Mesenchymal stem cell (in vitro differentiated cells and primary cell): ENCODE data around the gene NKAIN2.

Source experiments
- DNase-seq: peaks from one replicate; pipeline ENCODE4 v3.0.0-alpha.2; 2013
- H2AFZ ChIP-seq: one replicate; pipeline ENCODE4 v1.6.1; 2013; ENCODE audit warnings: low read depth, mild to moderate bottlenecking, control low read depth, inconsistent platforms, low read length, moderate library complexity
- H2AK5ac ChIP-seq: 2 replicates; pipeline ENCODE4 v1.6.1; 2013; ENCODE audit warnings: low read length, moderate library complexity, mild to moderate bottlenecking, inconsistent platforms; ENCODE audit not compliant: severe bottlenecking
- H2BK120ac ChIP-seq: one replicate; pipeline ENCODE4 v1.6.1; 2013; ENCODE audit warnings: low read depth, mild to moderate bottlenecking, inconsistent platforms, low read length, moderate library complexity
- H2BK12ac ChIP-seq, 2 experiments: one replicate each; pipeline ENCODE4 v1.6.1; 2013; ENCODE audit warnings: inconsistent platforms in 2 of 2, low read length in 2 of 2, mild to moderate bottlenecking in 2 of 2, moderate library complexity in 2 of 2, control low read depth in 1 of 2
- H2BK15ac ChIP-seq: one replicate; pipeline ENCODE4 v1.6.1; 2013; ENCODE audit warnings: mild to moderate bottlenecking, low read depth, inconsistent platforms; ENCODE audit not compliant: poor library complexity, severe bottlenecking
- H2BK5ac ChIP-seq: 2 replicates; pipeline ENCODE4 v1.6.1; 2013; ENCODE audit warnings: low read depth, mild to moderate bottlenecking, low read length, control low read depth, inconsistent platforms; ENCODE audit not compliant: poor library complexity, severe bottlenecking
- H3K14ac ChIP-seq, 2 experiments: one replicate each; pipeline ENCODE4 v1.6.1; 2013; ENCODE audit warnings: inconsistent platforms in 2 of 2, low read length in 2 of 2, control low read depth in 1 of 2, mild to moderate bottlenecking in 1 of 2, moderate library complexity in 1 of 2
- H3K18ac ChIP-seq, 2 experiments: one replicate each; pipeline ENCODE4 v1.6.1; 2013; ENCODE audit warnings: inconsistent platforms in 2 of 2, low read length in 2 of 2, control low read depth in 1 of 2, low read depth in 1 of 2, mild to moderate bottlenecking in 1 of 2
- H3K23ac ChIP-seq, 2 experiments: one replicate each; pipeline ENCODE4 v1.6.1; 2013; ENCODE audit warnings: inconsistent platforms in 2 of 2, low read length in 2 of 2, mild to moderate bottlenecking in 2 of 2, moderate library complexity in 2 of 2, control low read depth in 1 of 2
- H3K27ac ChIP-seq: 2 replicates; pipeline ENCODE4 v1.5.1; 2013; ENCODE audit warnings: mild to moderate bottlenecking, moderate library complexity, low read length, control low read depth, inconsistent platforms; ENCODE audit not compliant: poor library complexity, severe bottlenecking
- H3K27me3 ChIP-seq, 2 experiments: 2 replicates each; pipeline versions ENCODE4 v1.6.1 to v1.7.0; 2013; ENCODE audit warnings: low read length in 2 of 2, mild to moderate bottlenecking in 2 of 2, moderate library complexity in 2 of 2, control low read depth in 1 of 2, inconsistent platforms in 1 of 2; ENCODE audit not compliant: control insufficient read depth in 1 of 2, insufficient read depth in 1 of 2
- H3K36me3 ChIP-seq, 2 experiments: 2 replicates each; pipeline versions ENCODE4 v1.6.1 to v1.7.0; 2013; ENCODE audit warnings: low read length in 2 of 2, control low read depth in 1 of 2, inconsistent platforms in 1 of 2, low read depth in 1 of 2, mild to moderate bottlenecking in 1 of 2; ENCODE audit not compliant: insufficient read depth in 2 of 2, control insufficient read depth in 1 of 2
- H3K4ac ChIP-seq, 2 experiments: one replicate each; pipeline ENCODE4 v1.6.1; 2013; ENCODE audit warnings: inconsistent platforms in 2 of 2, low read length in 2 of 2, mild to moderate bottlenecking in 2 of 2, moderate library complexity in 2 of 2, control low read depth in 1 of 2, low read depth in 1 of 2
- H3K4me1 ChIP-seq: 2 replicates; pipeline ENCODE4 v1.6.1; 2013; ENCODE audit warnings: low read depth, low read length, control low read depth; ENCODE audit not compliant: control insufficient read depth, insufficient read depth
- H3K4me2 ChIP-seq: 2 replicates; pipeline ENCODE4 v1.6.1; 2013; ENCODE audit warnings: low read length, mild to moderate bottlenecking, inconsistent platforms; ENCODE audit not compliant: poor library complexity, severe bottlenecking
- H3K4me3 ChIP-seq, 2 experiments: 2 replicates each; pipeline versions ENCODE4 v1.5.1 to v1.7.0; 2013; ENCODE audit warnings: low read length in 2 of 2, mild to moderate bottlenecking in 2 of 2, control low read depth in 1 of 2, low read depth in 1 of 2; ENCODE audit not compliant: insufficient read depth in 1 of 2
- H3K79me1 ChIP-seq: replicated peaks from 2 replicates; pipeline ENCODE4 v1.6.1; 2013; ENCODE audit warnings: mild to moderate bottlenecking, control low read depth, low read length, inconsistent platforms; ENCODE audit not compliant: poor library complexity, severe bottlenecking
- H3K9ac ChIP-seq: 2 replicates; pipeline ENCODE4 v1.7.0; 2013; ENCODE audit warnings: mild to moderate bottlenecking, low read length, moderate library complexity
- H3K9me3 ChIP-seq: 2 replicates; pipeline ENCODE4 v1.7.0; 2013; ENCODE audit warnings: mild to moderate bottlenecking, low read length; ENCODE audit not compliant: control insufficient read depth
- H4K8ac ChIP-seq: one replicate; pipeline ENCODE4 v1.6.1; 2013; ENCODE audit warnings: inconsistent platforms, mild to moderate bottlenecking, low read length, moderate library complexity
- H4K91ac ChIP-seq: one replicate; pipeline ENCODE4 v1.6.1; 2013; ENCODE audit warnings: mild to moderate bottlenecking, low read length, inconsistent platforms
- WGBS: methylation state at CpG from one replicate; pipeline ENCODE4 v1.1.7; 2013; ENCODE audit warnings: mixed read lengths; 5-methylcytosine and 5-hydroxymethylcytosine counted together

The NKAIN2 gene

GRCh38 chr6:123802351-123802696, 1.3 kb upstream of the NKAIN2 start:
- 35% methylated on average over 6 of the region's 6 CpGs for WGBS

GRCh38 chr6:123802697-123803503, 765 bp upstream of the NKAIN2 start:
- Histone ChIP-seq H3K4me1 (peaks cover 8% of the 10 kb centered on the region), H3K27me3 (peaks cover 11 to 53% of the 10 kb centered on the region in 2 experiments), H3K36me3 (no peaks in the 10 kb centered on the region), H2BK12ac (no peak overlapping the region), H4K8ac (no peak overlapping the region), H2BK5ac (no peak overlapping the region), H3K9me3 (no peaks in the 10 kb centered on the region), H3K27ac (no peak overlapping the region), H3K23ac (peak overlapping the region in 1 of 2 experiments; percentile 14), H4K91ac (no peak overlapping the region), H3K4me3 (peak overlapping the region; percentile 70 to 77), H3K18ac (peak overlapping the region in 1 of 2 experiments; percentile 77), H2BK15ac (no peak overlapping the region), H3K79me1 (no peaks in the 10 kb centered on the region), H3K9ac (no peak overlapping the region), H3K14ac (no peak overlapping the region), H2AK5ac (no peak overlapping the region), H2BK120ac (no peak overlapping the region), H2AFZ (peak overlapping the region; percentile 6), H3K4ac (no peak overlapping the region), H3K4me2 (peak overlapping the region; percentile 100)
- DNase-seq = peak; percentile 79
- WGBS = 1% methylated on average over 51 of the region's 61 CpGs

More at GRCh38 chr6:123802351-123802696, 1.3 kb upstream of the NKAIN2 start:
- Histone ChIP-seq H3K4me1 (peaks cover 8% of the 10 kb centered on the region), H3K18ac (no peak overlapping the region), H3K27me3 (peaks cover 11 to 49% of the 10 kb centered on the region in 2 experiments), H3K9me3 (no peaks in the 10 kb centered on the region), H3K4me3 (peak overlapping the region in 1 of 2 experiments; percentile 77), H2AK5ac (no peak overlapping the region), H3K4ac (no peak overlapping the region), H2BK12ac (no peak overlapping the region), H3K27ac (no peak overlapping the region), H2BK15ac (no peak overlapping the region), H3K36me3 (no peaks in the 10 kb centered on the region), H4K8ac (no peak overlapping the region), H3K14ac (no peak overlapping the region), H3K9ac (no peak overlapping the region), H2BK5ac (no peak overlapping the region), H3K79me1 (no peaks in the 10 kb centered on the region), H2BK120ac (no peak overlapping the region), H3K4me2 (no peak overlapping the region), H3K23ac (no peak overlapping the region), H2AFZ (no peak overlapping the region), H4K91ac (no peak overlapping the region)
- DNase-seq = no peak

GRCh38 chr6:123804014-123804786, 535 bp downstream of the NKAIN2 start:
- whole genome bisulfite sequencing = 10% methylated on average over 22 of the region's 25 CpGs
- peak; percentile 7 for DNase-seq
- Histone ChIP-seq H4K8ac (no peak overlapping the region), H3K9me3 (no peaks in the 10 kb centered on the region), H3K23ac (no peak overlapping the region), H2BK15ac (no peak overlapping the region), H3K27me3 (peaks cover 11 to 53% of the 10 kb centered on the region in 2 experiments), H3K4me2 (peak overlapping the region; percentile 100), H4K91ac (no peak overlapping the region), H3K27ac (no peak overlapping the region), H3K4me1 (peaks cover 8% of the 10 kb centered on the region), H3K14ac (no peak overlapping the region), H2AFZ (no peak overlapping the region), H3K4me3 (peak overlapping the region; percentile 46 to 70), H2BK120ac (no peak overlapping the region), H3K18ac (peak overlapping the region in 1 of 2 experiments; percentile 12), H3K4ac (no peak overlapping the region), H2BK12ac (no peak overlapping the region), H2AK5ac (no peak overlapping the region), H3K9ac (no peak overlapping the region), H2BK5ac (no peak overlapping the region), H3K36me3 (no peaks in the 10 kb centered on the region), H3K79me1 (no peaks in the 10 kb centered on the region)
